Natural killer cell (primary cell): ENCODE results near the gene ZC2HC1C. TPM values are rescaled to one million over a fixed set of nuclear protein-coding genes. Genes with fewer than 3 reads are reported as not detected.
A peak's percentile ranks its signal among the peaks of the same experiment; 100 is the strongest.

Source experiments
- ATAC-seq, 3 donors: fragments of 150-1000 bp in 2 of 3; fragments of 200-7000 bp in 1 of 3; cut with Tn5 transposase; 1 replicate in 1 of 3; 2 replicates in 2 of 3; pipeline ENCODE4 v1.10.0; 2021; ENCODE audit warnings: mild to moderate bottlenecking in 2 of 3, moderate library complexity in 2 of 3
- DNase-seq, 2 donors: peaks; one replicate each; pipeline versions ENCODE4 v3.0.0 to v3.0.0-alpha.2; 2013 to 2021; ENCODE audit warnings: mixed read lengths in 1 of 2
- H3K27ac ChIP-seq: one replicate; pipeline ENCODE4 v1.5.1; 2013; ENCODE audit warnings: mild to moderate bottlenecking, low read length
- H3K27me3 ChIP-seq: one replicate; pipeline ENCODE4 v1.6.1; 2013; ENCODE audit warnings: low read length; ENCODE audit not compliant: control insufficient read depth, insufficient read depth
- H3K36me3 ChIP-seq: one replicate; pipeline ENCODE4 v1.6.1; 2013; ENCODE audit warnings: low read length; ENCODE audit not compliant: control insufficient read depth, insufficient read depth
- H3K4me1 ChIP-seq: one replicate; pipeline ENCODE4 v1.6.1; 2013; ENCODE audit warnings: low read length; ENCODE audit not compliant: control insufficient read depth, insufficient read depth
- H3K4me3 ChIP-seq: one replicate; pipeline ENCODE4 v1.5.1; 2013; ENCODE audit warnings: low read length
- H3K9me3 ChIP-seq: one replicate; pipeline ENCODE4 v1.6.1; 2013; ENCODE audit warnings: low read length; ENCODE audit not compliant: control insufficient read depth, insufficient read depth
- H3K27ac Mint-ChIP-seq, 2 donors: one replicate each; pipeline ENCODE4 v1.8.0; 2022; ENCODE audit warnings: mild to moderate bottlenecking in 2 of 2, mixed read lengths in 2 of 2, moderate library complexity in 1 of 2
- H3K27me3 Mint-ChIP-seq, 2 donors: one replicate each; pipeline ENCODE4 v1.8.0; 2022; ENCODE audit warnings: low read depth in 2 of 2, mixed read lengths in 2 of 2
- H3K36me3 Mint-ChIP-seq: one replicate; pipeline ENCODE4 v1.8.0; 2022; ENCODE audit warnings: mixed read lengths
- H3K4me1 Mint-ChIP-seq, 2 donors: one replicate each; pipeline ENCODE4 v1.8.0; 2022; ENCODE audit warnings: mixed read lengths in 2 of 2
- H3K4me3 Mint-ChIP-seq: one replicate; pipeline ENCODE4 v1.8.0; 2022; ENCODE audit warnings: mild to moderate bottlenecking, moderate library complexity, mixed read lengths
- H3K9me3 Mint-ChIP-seq, 2 donors: one replicate each; pipeline ENCODE4 v1.8.0; 2022; ENCODE audit warnings: mixed read lengths in 2 of 2
- WGBS: methylation state at CpG from one replicate; pipeline ENCODE4 v1.1.7; 2013; ENCODE audit warnings: missing lambda C conversion rate; ENCODE audit not compliant: insufficient coverage; 5-methylcytosine and 5-hydroxymethylcytosine counted together
- intact Hi-C: fragments of 100-400 bp; cut with micrococcal nuclease; formaldehyde crosslinking; loops from one replicate; pipeline ENCODE4 v1.14.2; 2022
- total RNA-seq, 4 donors: library from RNA; stranded (reverse); fragments of 120-200 nt in 1 of 4; gene quantifications; one replicate each; pipeline versions ENCODE4 v1.2.3 to v1.2.4, GENCODE V29; 2013 to 2022
- TF ChIP-seq, protein P1 (sequence below): fragments of 200-600 bp; IDR thresholded peaks from one replicate; pipeline ENCODE4 v1.8.0; 2022; ENCODE audit warnings: antibody characterized with exemption

ZC2HC1C gene
- total RNA-seq, 3 donors from 2014 or later (not counting 1 experiment from before 2014, with no cell fraction given): 0.55 TPM; not detected in 2

DNA sequence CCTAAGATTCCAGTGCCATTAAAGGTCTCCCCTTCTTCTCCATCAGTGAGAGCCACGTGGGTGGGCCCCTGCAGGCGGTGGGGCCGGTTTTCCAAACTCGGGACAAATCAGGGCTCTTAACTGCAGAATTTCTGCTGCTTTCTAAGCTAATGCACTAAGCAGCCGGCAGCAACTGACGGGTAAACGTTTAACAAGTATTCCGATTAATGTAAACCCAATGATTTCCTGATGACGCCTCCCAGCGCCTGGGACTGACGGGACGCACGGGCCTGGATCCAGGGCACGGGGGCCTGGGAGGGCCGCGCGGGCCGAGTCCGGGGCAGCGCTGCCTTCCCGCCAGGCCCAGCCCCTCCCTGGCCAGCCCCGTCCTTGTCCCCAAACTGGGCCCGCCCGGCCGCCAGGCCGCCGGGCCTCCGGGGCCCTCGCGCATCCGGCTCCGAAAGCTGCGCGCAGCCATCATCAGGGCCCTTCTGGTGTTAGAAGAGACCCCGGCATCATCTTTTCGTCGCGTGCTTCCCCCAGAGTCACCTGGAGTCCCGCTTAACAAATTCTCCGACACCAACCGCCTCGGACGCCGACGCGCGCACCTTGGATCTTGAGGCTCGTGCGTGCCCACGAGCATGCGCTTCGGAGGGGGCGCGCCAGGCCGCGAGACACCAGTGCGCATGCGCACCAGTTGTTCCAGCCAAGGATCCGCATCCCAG lies 18.4 kb upstream of the ZC2HC1C start, which contains the start of gene MLH3:
Gene MLH3, minus strand, starts transcription at position 616 of the 704 bp plus-strand sequence. CDS start 1,812 bp downstream, outside the sequence.
- intact Hi-C loops: loop anchor here (1.0 kb wide), 1 partner anchor 12 kb away; no protein-coding TSS in a partner anchor
- peak within 1 kb of the TSS; percentile 94 for H3K4me3 Mint-ChIP-seq

DNA sequence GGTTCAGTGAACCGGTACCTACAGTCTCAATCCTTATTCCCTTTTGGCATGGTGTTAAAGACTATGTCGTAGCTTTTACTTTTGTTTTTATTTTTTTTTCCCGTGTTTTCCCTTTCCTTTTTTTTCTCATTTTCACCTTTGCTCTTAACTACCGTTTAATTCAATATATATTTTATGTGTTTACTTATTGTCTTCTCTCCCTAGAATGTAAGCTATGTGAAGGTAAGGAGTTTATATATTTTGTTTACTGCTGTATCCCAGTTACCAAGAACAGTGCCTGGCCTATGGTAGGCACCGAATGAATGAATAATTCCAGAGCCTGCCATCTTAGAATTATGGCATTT lies 17.9 kb upstream of the ZC2HC1C start:
- Histone ChIP-seq H3K36me3 (no peaks in the 10 kb centered on the region), H3K27me3 (no peaks in the 10 kb centered on the region), H3K4me3 (peak overlapping the region; percentile 57), H3K27ac (peak overlapping the region; percentile 62), H3K4me1 (peaks cover 8% of the 10 kb centered on the region), H3K9me3 (no peaks in the 10 kb centered on the region)
- WGBS: 60% methylated on average over 2 of the region's 5 CpGs
- DNase-seq (no peak), ATAC-seq (no peak)
- Mint-ChIP-seq H3K4me3 (peak overlapping the region; percentile 94), H3K36me3 (no peaks in the 10 kb centered on the region), H3K27ac (peak overlapping the region; percentile 93 to 94), H3K9me3 (no peaks in the 10 kb centered on the region), H3K27me3 (no peaks in the 10 kb centered on the region), H3K4me1 (peaks cover 17 to 33% of the 10 kb centered on the region in 2 donors)
- TF ChIP-seq, protein P1, sequence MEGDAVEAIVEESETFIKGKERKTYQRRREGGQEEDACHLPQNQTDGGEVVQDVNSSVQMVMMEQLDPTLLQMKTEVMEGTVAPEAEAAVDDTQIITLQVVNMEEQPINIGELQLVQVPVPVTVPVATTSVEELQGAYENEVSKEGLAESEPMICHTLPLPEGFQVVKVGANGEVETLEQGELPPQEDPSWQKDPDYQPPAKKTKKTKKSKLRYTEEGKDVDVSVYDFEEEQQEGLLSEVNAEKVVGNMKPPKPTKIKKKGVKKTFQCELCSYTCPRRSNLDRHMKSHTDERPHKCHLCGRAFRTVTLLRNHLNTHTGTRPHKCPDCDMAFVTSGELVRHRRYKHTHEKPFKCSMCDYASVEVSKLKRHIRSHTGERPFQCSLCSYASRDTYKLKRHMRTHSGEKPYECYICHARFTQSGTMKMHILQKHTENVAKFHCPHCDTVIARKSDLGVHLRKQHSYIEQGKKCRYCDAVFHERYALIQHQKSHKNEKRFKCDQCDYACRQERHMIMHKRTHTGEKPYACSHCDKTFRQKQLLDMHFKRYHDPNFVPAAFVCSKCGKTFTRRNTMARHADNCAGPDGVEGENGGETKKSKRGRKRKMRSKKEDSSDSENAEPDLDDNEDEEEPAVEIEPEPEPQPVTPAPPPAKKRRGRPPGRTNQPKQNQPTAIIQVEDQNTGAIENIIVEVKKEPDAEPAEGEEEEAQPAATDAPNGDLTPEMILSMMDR: no peak
- intact Hi-C loops: loop anchor here (1.0 kb wide), 1 partner anchor 12 kb away; no protein-coding TSS in a partner anchor

More for the DNA sequence above, 18.4 kb upstream of the ZC2HC1C start, which contains the start of gene MLH3:
- H3K36me3 Mint-ChIP-seq: no peaks in the 10 kb centered on the region
- H3K27me3 Mint-ChIP-seq: no peaks in the 10 kb centered on the region
- H3K27ac ChIP-seq: peak within 1 kb of the TSS; percentile 62
- no peaks in the 10 kb centered on the region for H3K27me3 ChIP-seq
- WGBS: under 1% methylated on average over 59 of the region's 59 CpGs
- ATAC-seq (peak; percentile 85 to 87 (median 87)), DNase-seq (peak; percentile 78 to 93)
- H3K27ac Mint-ChIP-seq: peak within 1 kb of the TSS; percentile 93 to 94
- H3K4me1 ChIP-seq: peaks cover 8% of the 10 kb centered on the region
- peak within 1 kb of the TSS; percentile 57 for H3K4me3 ChIP-seq
- peaks cover 20 to 38% of the 10 kb centered on the region in 2 donors for H3K4me1 Mint-ChIP-seq
- no peaks in the 10 kb centered on the region for H3K9me3 Mint-ChIP-seq
- no peaks in the 10 kb centered on the region for H3K36me3 ChIP-seq
- H3K9me3 ChIP-seq: no peaks in the 10 kb centered on the region
- TF ChIP-seq, protein P1: no peak

DNA sequence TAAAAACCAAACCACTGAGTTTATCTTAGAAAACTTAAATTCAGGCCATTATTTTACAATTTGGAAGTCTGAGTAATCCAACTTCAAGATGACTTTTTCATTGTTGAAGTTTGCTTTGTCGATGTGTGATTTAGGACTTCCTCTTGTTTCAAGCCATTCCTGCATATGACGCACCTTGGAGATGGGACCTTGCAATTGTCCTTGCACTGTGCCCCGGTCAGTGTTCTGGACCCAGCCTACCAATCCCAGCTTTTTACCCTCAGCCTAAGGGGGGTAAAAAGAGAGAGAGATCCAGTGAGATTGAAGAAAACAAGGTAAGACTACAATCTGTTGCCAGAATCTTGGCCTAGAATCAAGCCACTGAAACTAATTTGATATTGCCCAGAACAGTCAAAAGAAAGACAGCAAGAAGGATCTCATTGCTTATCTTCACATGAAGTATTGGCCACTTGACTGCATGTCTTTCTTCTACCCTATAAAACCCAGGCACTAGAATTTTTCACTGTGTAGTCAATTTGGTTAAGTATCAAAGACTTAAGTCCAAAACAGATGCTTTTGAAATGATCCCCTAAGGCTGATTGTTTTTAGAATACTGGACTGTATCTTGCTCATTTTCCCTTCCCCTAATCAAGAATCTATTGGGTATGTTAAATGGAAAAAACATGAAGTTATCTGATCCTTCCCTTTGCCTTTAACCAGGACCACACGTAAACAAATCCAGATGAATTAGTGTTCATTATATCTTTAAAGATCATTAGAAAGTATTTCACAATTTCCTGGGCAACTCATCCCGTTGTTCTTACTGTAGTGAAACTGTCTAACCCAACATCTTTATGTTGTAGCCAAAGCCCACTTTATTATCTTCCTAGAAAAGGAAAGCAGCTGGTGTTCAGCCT lies 15.8 kb upstream of the ZC2HC1C start:
- TF ChIP-seq, protein P1: no peak
- H3K27ac Mint-ChIP-seq: peak overlapping the region in 1 of 2 donors; percentile 94

More for the DNA sequence above, 15.8 kb upstream of the ZC2HC1C start:
- no peaks in the 10 kb centered on the region for H3K36me3 ChIP-seq
- H3K4me1 ChIP-seq: peaks cover 8% of the 10 kb centered on the region
- no peak for DNase-seq
- Mint-ChIP-seq H3K9me3 (no peaks in the 10 kb centered on the region), H3K4me3 (peak overlapping the region; percentile 46), H3K36me3 (no peaks in the 10 kb centered on the region), H3K27me3 (no peaks in the 10 kb centered on the region), H3K4me1 (peaks cover 14 to 30% of the 10 kb centered on the region in 2 donors)
- H3K9me3 ChIP-seq: no peaks in the 10 kb centered on the region
- no peak overlapping the region for H3K27ac ChIP-seq
- H3K4me3 ChIP-seq: no peak overlapping the region
- WGBS: 75% methylated on average over 3 of the region's 5 CpGs
- intact Hi-C loops: no loop called here
- no peak for ATAC-seq
- no peaks in the 10 kb centered on the region for H3K27me3 ChIP-seq
